Urinary bladder (tissue), 4 donors: Measurements from ENCODE around the gene CRYBB1. TPM values are rescaled to one million over a fixed set of nuclear protein-coding genes. Genes with fewer than 3 reads are reported as not detected.
A peak's percentile ranks its signal among the peaks of the same experiment; 100 is the strongest.

Experiments used
- DNase-seq: peaks from one replicate; pipeline ENCODE4 v3.0.0-alpha.2; 2015; ENCODE audit errors: extremely low spot score
- H3K27ac ChIP-seq: one replicate; pipeline ENCODE4 v1.5.1; 2013; ENCODE audit warnings: low read depth, mild to moderate bottlenecking, moderate library complexity
- H3K36me3 ChIP-seq: one replicate; pipeline ENCODE4 v1.6.1; 2013; ENCODE audit warnings: mild to moderate bottlenecking, moderate library complexity; ENCODE audit not compliant: insufficient read depth
- H3K4me1 ChIP-seq: one replicate; pipeline ENCODE4 v1.6.1; 2013; ENCODE audit warnings: mild to moderate bottlenecking, moderate library complexity; ENCODE audit not compliant: insufficient read depth
- H3K4me3 ChIP-seq: one replicate; pipeline ENCODE4 v1.5.1; 2013; ENCODE audit warnings: low read depth, low read length
- WGBS: extraction: QIAGEN DNeasy Blood & Tissue Kit; methylation state at CpG from one replicate; pipeline ENCODE4 v1.1.7; 2013; 5-methylcytosine and 5-hydroxymethylcytosine counted together
- polyA plus RNA-seq: library from polyadenylated mRNA; stranded (reverse); fragments of 200-250 nt; gene quantifications from one replicate; pipeline ENCODE4 v1.2.3, GENCODE V29; 2013
- total RNA-seq: library from RNA; depleted of rRNA; stranded (reverse); fragments of >200 nt; gene quantifications from one replicate; pipeline ENCODE4 v1.2.3, GENCODE V29; 2014
- donor health status: healthy with polysubstance abuse.
- donor health status: healthy.

The CRYBB1 gene
- 1.6 TPM for total RNA-seq
- 1.4 TPM for polyA plus RNA-seq

- Histone ChIP-seq H3K36me3 (no peaks in the 10 kb centered on the region), H3K4me3 (no peak within 1 kb of the TSS), H3K27ac (no peak within 1 kb of the TSS), H3K4me1 (no peaks in the 10 kb centered on the region)
- WGBS = 50% methylated on average over 7 of the region's 7 CpGs
- no peak for DNase-seq
Measured at GRCh38 chr22:26617271-26618199, at the start of gene CRYBB1. Gene CRYBB1 (minus strand): TSS chr22:26618027. CDS start chr22:26616319, 1,708 bp downstream.

GRCh38 chr22:26667140-26667539 lies 49.3 kb upstream of the CRYBB1 start:
- no peaks in the 10 kb centered on the region for H3K36me3 ChIP-seq
- no peak overlapping the region for H3K27ac ChIP-seq
- no peak overlapping the region for H3K4me3 ChIP-seq
- no peaks in the 10 kb centered on the region for H3K4me1 ChIP-seq
- DNase-seq = no peak
- WGBS = 80% methylated on average over 13 of the region's 13 CpGs

- DNase-seq = no peak
- H3K4me3 ChIP-seq = no peak overlapping the region
- H3K36me3 ChIP-seq = no peaks in the 10 kb centered on the region
- no peak overlapping the region for H3K27ac ChIP-seq
- 19% methylated on average over 4 of the region's 4 CpGs for WGBS
- no peaks in the 10 kb centered on the region for H3K4me1 ChIP-seq
Measured at GRCh38 chr22:26665813-26666231, 48.0 kb upstream of the CRYBB1 start.

- Histone ChIP-seq H3K27ac (no peak overlapping the region), H3K4me3 (no peak overlapping the region), H3K4me1 (no peaks in the 10 kb centered on the region), H3K36me3 (no peaks in the 10 kb centered on the region)
- whole genome bisulfite sequencing = 77% methylated on average over 9 of the region's 9 CpGs
- DNase-seq = no peak
Measured at GRCh38 chr22:26663374-26663923, 45.6 kb upstream of the CRYBB1 start.

DNA sequence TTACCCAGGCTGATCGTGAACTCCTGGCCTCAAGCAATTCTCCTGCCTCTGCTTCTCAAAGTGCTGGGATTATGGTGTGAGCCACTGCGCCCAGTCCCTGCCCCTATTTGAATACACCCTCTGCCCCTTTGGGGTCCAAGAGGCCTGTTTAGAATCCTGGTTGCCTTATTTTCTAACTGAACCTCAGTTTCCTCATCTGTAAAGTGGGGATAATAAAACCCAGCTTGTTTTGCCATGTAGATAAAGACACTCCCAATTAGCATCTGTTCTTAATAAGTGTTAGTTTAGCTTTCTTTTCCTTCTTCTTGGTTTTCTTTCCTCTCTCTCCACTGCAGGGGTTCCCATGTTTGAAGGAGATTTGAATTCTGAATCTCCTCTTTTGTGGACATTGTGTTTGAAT lies 44.3 kb upstream of the CRYBB1 start:
- no peaks in the 10 kb centered on the region for H3K36me3 ChIP-seq
- 88% methylated on average over 2 of the region's 2 CpGs for WGBS
- no peaks in the 10 kb centered on the region for H3K4me1 ChIP-seq
- H3K4me3 ChIP-seq = no peak overlapping the region
- no peak for DNase-seq
- no peak overlapping the region for H3K27ac ChIP-seq

DNA sequence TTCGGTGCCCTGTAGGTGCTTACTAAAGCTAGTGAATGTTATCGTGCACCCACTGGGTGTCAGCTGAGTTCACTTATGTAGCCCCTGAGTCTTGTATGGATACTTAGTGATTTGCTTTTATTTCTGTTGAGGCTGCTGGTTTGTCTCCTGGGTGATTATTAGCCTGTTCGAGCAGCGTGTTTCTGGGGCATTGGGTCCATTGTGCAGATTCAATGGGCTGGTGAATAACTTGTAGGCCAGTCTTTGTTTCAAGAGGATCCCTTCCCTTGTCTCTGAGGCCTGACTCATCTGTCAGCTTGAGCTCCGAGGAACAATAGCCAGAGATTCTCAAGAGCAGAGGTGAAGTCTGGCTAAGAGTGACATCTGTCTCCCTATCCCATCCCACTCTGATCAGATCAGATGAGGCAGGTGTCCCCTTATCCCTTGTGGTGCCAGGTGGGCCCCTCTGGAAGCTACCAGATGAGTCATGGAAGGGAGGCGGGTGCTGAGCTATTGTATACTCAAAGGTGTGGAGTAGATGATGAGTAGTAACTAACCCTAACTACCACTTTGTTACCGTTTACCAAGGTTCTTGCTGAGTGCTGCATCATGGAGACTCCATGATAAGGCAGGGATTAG lies 43.2 kb upstream of the CRYBB1 start:
- H3K27ac ChIP-seq = no peak overlapping the region
- WGBS = 80% methylated on average over 7 of the region's 7 CpGs
- H3K4me1 ChIP-seq = no peaks in the 10 kb centered on the region
- H3K4me3 ChIP-seq = no peak overlapping the region
- no peaks in the 10 kb centered on the region for H3K36me3 ChIP-seq
- no peak for DNase-seq

DNA sequence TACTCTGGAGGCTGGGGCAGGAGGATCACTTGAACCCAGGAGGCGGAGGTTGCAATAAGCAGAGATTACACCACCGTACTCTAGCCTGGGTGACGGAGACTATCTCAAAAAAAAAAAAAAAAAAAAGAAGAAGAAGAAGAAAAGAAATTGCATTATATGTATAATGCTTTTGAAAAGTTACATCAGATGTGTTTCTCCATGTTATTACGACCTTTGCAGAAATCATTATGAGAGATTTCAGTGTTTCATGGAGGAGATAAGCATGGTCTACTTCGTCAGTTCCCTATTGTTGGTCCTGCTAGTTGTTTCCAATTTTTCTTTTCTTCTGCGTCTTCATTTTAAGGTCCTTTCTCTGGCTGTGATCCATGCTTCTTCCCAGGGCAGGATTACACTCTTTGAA lies 42.5 kb upstream of the CRYBB1 start:
- no peak for DNase-seq
- Histone ChIP-seq H3K4me3 (no peak overlapping the region), H3K27ac (no peak overlapping the region), H3K36me3 (no peaks in the 10 kb centered on the region), H3K4me1 (no peaks in the 10 kb centered on the region)
- WGBS = 78% methylated on average over 6 of the region's 6 CpGs

DNA sequence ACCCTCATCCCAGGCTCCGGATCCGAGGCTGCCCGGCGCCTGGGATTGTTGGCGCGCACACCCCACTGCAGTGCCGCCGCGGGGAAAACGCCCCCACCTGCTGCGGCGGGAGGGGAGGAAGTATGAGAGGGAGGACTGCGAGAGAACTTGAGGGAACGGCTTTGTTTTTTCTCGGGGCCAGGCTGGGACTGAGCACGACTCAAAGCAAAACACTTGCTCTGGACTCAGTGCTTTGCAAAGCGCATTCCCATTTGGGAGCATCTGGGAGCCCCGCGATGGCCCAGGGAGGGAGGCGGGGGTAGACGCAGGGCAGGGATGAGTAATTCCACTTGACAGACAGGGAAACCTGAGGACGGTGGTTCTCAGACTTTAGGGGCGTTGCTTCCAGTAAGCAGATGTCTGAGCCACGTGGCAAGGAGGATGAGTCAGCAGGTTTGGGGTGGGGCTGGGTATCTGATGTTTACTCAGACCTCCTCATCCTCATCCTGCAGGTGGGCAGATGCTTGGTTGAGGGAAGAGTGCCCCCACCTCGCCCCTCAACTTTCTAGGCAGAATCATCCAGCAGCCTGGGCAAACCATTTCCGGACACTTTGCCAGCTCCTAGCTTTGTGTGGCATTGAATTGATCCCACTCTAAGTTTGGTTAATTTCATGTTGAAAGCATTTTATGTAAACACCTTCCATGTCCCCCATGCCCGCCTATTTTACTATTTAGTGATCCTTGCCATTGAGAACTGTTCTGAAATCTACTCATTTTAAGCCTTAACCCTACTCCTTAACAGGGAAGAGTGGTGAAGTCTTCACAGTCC lies 41.0 kb upstream of the CRYBB1 start:
- no peaks in the 10 kb centered on the region for H3K4me1 ChIP-seq
- DNase-seq = no peak
- no peak overlapping the region for H3K4me3 ChIP-seq
- no peak overlapping the region for H3K27ac ChIP-seq
- 3% methylated on average over 27 of the region's 27 CpGs for WGBS
- H3K36me3 ChIP-seq = no peaks in the 10 kb centered on the region

- no peak overlapping the region for H3K27ac ChIP-seq
- 4% methylated on average over 11 of the region's 11 CpGs for WGBS
- H3K4me3 ChIP-seq = no peak overlapping the region
- H3K4me1 ChIP-seq = no peaks in the 10 kb centered on the region
- H3K36me3 ChIP-seq = no peaks in the 10 kb centered on the region
- DNase-seq = no peak
Measured at GRCh38 chr22:26658161-26658560, 40.3 kb upstream of the CRYBB1 start.

GRCh38 chr22:26656891-26657851 lies 39.3 kb upstream of the CRYBB1 start, which contains the start of gene MIAT:
Gene MIAT (plus strand): TSS chr22:26657588.
- H3K27ac ChIP-seq = no peak within 1 kb of the TSS
- peak within 1 kb of the TSS; percentile 15 for H3K4me3 ChIP-seq
- no peaks in the 10 kb centered on the region for H3K36me3 ChIP-seq
- DNase-seq = no peak
- WGBS = 2% methylated on average over 62 of the region's 62 CpGs
- H3K4me1 ChIP-seq = no peaks in the 10 kb centered on the region

DNA sequence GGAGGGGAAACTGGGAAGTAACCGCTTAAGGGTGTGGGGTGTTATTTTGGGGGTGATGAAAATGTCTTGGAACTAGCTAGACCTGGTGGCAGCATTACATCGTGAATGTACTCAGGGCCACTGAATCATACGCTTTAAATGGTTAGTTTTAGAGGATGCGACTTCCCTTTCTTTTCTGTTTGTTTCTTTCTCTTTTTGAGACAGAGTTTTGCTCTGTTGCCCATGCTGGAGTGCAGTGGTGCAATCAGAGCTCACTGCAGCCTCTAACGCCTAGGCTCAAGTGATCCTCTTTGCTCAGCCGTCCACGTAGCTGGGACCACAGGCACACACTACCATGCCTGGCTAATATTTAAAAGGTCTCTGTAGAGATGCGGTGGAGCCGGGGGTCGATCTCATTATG lies 34.0 kb upstream of the CRYBB1 start:
- no peak overlapping the region for H3K27ac ChIP-seq
- H3K4me1 ChIP-seq = no peaks in the 10 kb centered on the region
- H3K4me3 ChIP-seq = no peak overlapping the region
- no peaks in the 10 kb centered on the region for H3K36me3 ChIP-seq
- no peak for DNase-seq
- WGBS = 82% methylated on average over 10 of the region's 10 CpGs

- 77% methylated on average over 6 of the region's 6 CpGs for WGBS
Measured at GRCh38 chr22:26650722-26651421, 33.0 kb upstream of the CRYBB1 start.

More at GRCh38 chr22:26650722-26651421, 33.0 kb upstream of the CRYBB1 start:
- Histone ChIP-seq H3K4me1 (no peaks in the 10 kb centered on the region), H3K36me3 (no peaks in the 10 kb centered on the region), H3K4me3 (no peak overlapping the region), H3K27ac (no peak overlapping the region)
- DNase-seq = no peak
